Transverse colon (tissue), 4 donors: ENCODE results near the gene SIN3A.

Source experiments
- CTCF ChIP-seq, 5 experiments: fragments of 200-600 bp in 3 of 5; fragments of 450-650 bp in 2 of 5; sonication (generic) in 3 of 5; IDR thresholded peaks; 1 replicate in 2 of 5; 2 replicates in 3 of 5; pipeline ENCODE4 v1.5.1; 2016 to 2017; ENCODE audit warnings: antibody characterized with exemption in 5 of 5, inconsistent platforms in 3 of 5, mild to moderate bottlenecking in 2 of 5, moderate library complexity in 1 of 5
- POLR2A ChIP-seq: fragments of 450-650 bp; IDR thresholded peaks from one replicate; pipeline ENCODE4 v1.6.1; 2016; ENCODE audit warnings: antibody characterized with exemption, mild to moderate bottlenecking, moderate library complexity
- POLR2AphosphoS5 ChIP-seq, 3 donors: sonication (generic); formaldehyde crosslinking; IDR thresholded peaks; one replicate each; pipeline ENCODE4 v1.6.1; 2016; ENCODE audit warnings: antibody characterized with exemption in 3 of 3

DNA sequence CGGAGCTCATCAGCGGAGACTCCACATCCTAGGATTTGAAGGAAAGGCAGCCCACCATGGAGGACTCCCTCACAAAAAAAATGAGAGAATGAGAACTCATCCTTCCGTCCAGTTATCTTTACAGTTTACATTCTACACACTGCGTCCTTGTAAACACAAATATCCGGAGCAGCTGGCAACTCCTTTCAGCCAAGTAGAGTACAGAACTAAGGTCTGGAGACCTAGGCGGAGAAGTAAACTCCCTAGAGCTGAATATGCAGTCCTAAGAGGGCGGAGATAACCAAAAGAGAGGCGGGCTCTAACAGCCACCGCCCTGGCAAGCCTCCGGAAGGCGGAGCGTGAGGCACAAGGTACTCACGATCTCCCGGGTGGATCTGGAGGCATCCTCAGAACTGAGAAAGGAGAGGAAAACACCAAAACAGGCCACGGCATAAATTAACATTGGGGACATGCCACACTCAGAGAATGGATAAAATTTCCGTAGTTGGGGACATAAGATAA lies 924 bp upstream of the SIN3A start:
- TF ChIP-seq CTCF (IDR thresholded peaks at IDR 0.05) (no peak), POLR2A (peak; percentile 80), POLR2AphosphoS5 (IDR thresholded peaks at IDR 0.05) (peak; percentile 53 to 82 (median 74))
